ENCODE results near the gene ASXL2.
"Not testable (repeated sequence)": the region's sequence is repeated elsewhere in the genome, so short reads cannot be mapped to it uniquely, and the experiment has no call there.

Gene ASXL2

GRCh38 chr2:25853038-25853638, 25.1 kb downstream of the ASXL2 start (continued):
- no peak for TF ChIP-seq ZC3H10 (CRISPR knock-in tag; IDR thresholded peaks at IDR 0.05)
- no peak for TF ChIP-seq ZNF8 (CRISPR knock-in tag; IDR thresholded peaks at IDR 0.05)

- TF ChIP-seq SNAI2 (CRISPR knock-in tag; IDR thresholded peaks at IDR 0.05) (no peak), ARNTL (CRISPR knock-in tag; IDR thresholded peaks at IDR 0.05; ENCODE audit: borderline replicate concordance, low read depth) (no peak), RARB (CRISPR knock-in tag; IDR thresholded peaks at IDR 0.05) (no peak), PATZ1 (CRISPR knock-in tag; IDR thresholded peaks at IDR 0.05; ENCODE audit: borderline replicate concordance) (no peak), ESRRG (CRISPR knock-in tag; IDR thresholded peaks at IDR 0.05) (no peak), CSRNP3 (CRISPR knock-in tag; IDR thresholded peaks at IDR 0.05) (no peak), ZFP30 (CRISPR knock-in tag; IDR thresholded peaks at IDR 0.05) (no peak), TSHZ2 (CRISPR knock-in tag; IDR thresholded peaks at IDR 0.05) (no peak), CSDC2 (CRISPR knock-in tag; IDR thresholded peaks at IDR 0.05) (no peak), ZFP3 (CRISPR knock-in tag; IDR thresholded peaks at IDR 0.05) (no peak), TOX (CRISPR knock-in tag; IDR thresholded peaks at IDR 0.05; ENCODE audit: borderline replicate concordance) (no peak)
- ATAC-seq: peak; percentile 98
Measured at GRCh38 chr2:25851740-25852503, 26.4 kb downstream of the ASXL2 start.

GRCh38 chr2:25850400-25850799, 27.9 kb downstream of the ASXL2 start:
- not testable (repeated sequence) for ATAC-seq

- not testable (repeated sequence) for ATAC-seq
Measured at GRCh38 chr2:25849350-25849749, 28.9 kb downstream of the ASXL2 start.

- ATAC-seq: no peak
- no peak for TF ChIP-seq ISL1 (CRISPR knock-in tag; IDR thresholded peaks at IDR 0.05)
- no peak for TF ChIP-seq ARNTL (CRISPR knock-in tag; IDR thresholded peaks at IDR 0.05; ENCODE audit: borderline replicate concordance, low read depth)
- no peak for TF ChIP-seq CSDC2 (CRISPR knock-in tag; IDR thresholded peaks at IDR 0.05)
- no peak for TF ChIP-seq GLIS3 (CRISPR knock-in tag; IDR thresholded peaks at IDR 0.05)
- TF ChIP-seq ZNF565 (CRISPR knock-in tag; conservative IDR thresholded peaks at IDR 0.05; ENCODE audit: low read depth): no peak
- no peak for TF ChIP-seq TSHZ2 (CRISPR knock-in tag; IDR thresholded peaks at IDR 0.05)
- no peak for TF ChIP-seq ESRRG (CRISPR knock-in tag; IDR thresholded peaks at IDR 0.05)
- no peak for TF ChIP-seq PPARA (CRISPR knock-in tag; IDR thresholded peaks at IDR 0.05; ENCODE audit: borderline replicate concordance)
- TF ChIP-seq CREB5 (CRISPR knock-in tag; IDR thresholded peaks at IDR 0.05; ENCODE audit: low read depth): no peak
- TF ChIP-seq TOX (CRISPR knock-in tag; IDR thresholded peaks at IDR 0.05; ENCODE audit: borderline replicate concordance): no peak
- no peak for TF ChIP-seq POU6F1 (CRISPR knock-in tag; IDR thresholded peaks at IDR 0.05; ENCODE audit: borderline replicate concordance, low read depth)
- TF ChIP-seq ZFP3 (CRISPR knock-in tag; IDR thresholded peaks at IDR 0.05): no peak
- no peak for TF ChIP-seq TCF4 (CRISPR knock-in tag; IDR thresholded peaks at IDR 0.05; ENCODE audit: borderline replicate concordance)
- no peak for TF ChIP-seq BACH2 (CRISPR knock-in tag; IDR thresholded peaks at IDR 0.05; ENCODE audit: borderline replicate concordance)
Measured at GRCh38 chr2:25845843-25846505, 32.3 kb downstream of the ASXL2 start.

Measured in SK-N-SH treated with all-trans-retinoic acid at 6 μM for 48 hours (cell line).